Osteoblast (primary cell): ENCODE results near the gene DLGAP1. TPM values are rescaled to one million over a fixed set of nuclear protein-coding genes. Genes with fewer than 3 reads are reported as not detected.

Source experiments
- DNase-seq: peaks from one replicate; pipeline ENCODE4 v3.0.0; 2011; ENCODE audit warnings: low spot score, mixed read lengths; ENCODE audit not compliant: insufficient read length; ENCODE audit errors: missing footprints
- H2AFZ ChIP-seq: 2 replicates; pipeline ENCODE4 v1.6.0; 2011; ENCODE audit warnings: mild to moderate bottlenecking, low read length
- H3K27ac ChIP-seq: 2 replicates; pipeline ENCODE4 v1.5.1; 2011; ENCODE audit warnings: mild to moderate bottlenecking, low read depth, low read length, moderate library complexity
- H3K27me3 ChIP-seq: 2 replicates; pipeline ENCODE4 v1.6.0; 2012; ENCODE audit warnings: mild to moderate bottlenecking, control low read depth, inconsistent platforms, low read length, moderate library complexity; ENCODE audit not compliant: insufficient read depth
- H3K36me3 ChIP-seq: 2 replicates; pipeline ENCODE4 v1.5.1; 2011; ENCODE audit warnings: mild to moderate bottlenecking, low read length, control low read depth, moderate library complexity; ENCODE audit not compliant: insufficient read depth
- H3K4me1 ChIP-seq: 2 replicates; pipeline ENCODE4 v1.5.1; 2011; ENCODE audit warnings: mild to moderate bottlenecking, low read length, control low read depth, moderate library complexity; ENCODE audit not compliant: insufficient read depth
- H3K4me2 ChIP-seq: 2 replicates; pipeline ENCODE4 v1.6.0; 2011; ENCODE audit warnings: mild to moderate bottlenecking, low read length; ENCODE audit not compliant: insufficient read depth
- H3K4me3 ChIP-seq: fragments of 200-600 bp; sonication (generic); 3 replicates; pipeline ENCODE4 v1.5.1; 2012; ENCODE audit warnings: mild to moderate bottlenecking, low read length, inconsistent platforms; ENCODE audit not compliant: insufficient read depth
- H3K79me2 ChIP-seq: 2 replicates; pipeline ENCODE4 v1.6.0; 2012; ENCODE audit warnings: mild to moderate bottlenecking, low read length, control low read depth, inconsistent platforms; ENCODE audit not compliant: insufficient read depth
- H3K9me3 ChIP-seq: 2 replicates; pipeline ENCODE4 v1.5.1; 2011; ENCODE audit warnings: low read depth, low read length, control low read depth
- H4K20me1 ChIP-seq: 2 replicates; pipeline ENCODE4 v1.6.0; 2012; ENCODE audit warnings: mild to moderate bottlenecking, low read length, control low read depth; ENCODE audit not compliant: insufficient read depth
- CTCF ChIP-seq: IDR thresholded peaks from 2 replicates; pipeline ENCODE4 v1.5.1; 2011; ENCODE audit warnings: mild to moderate bottlenecking, low read depth, low read length, moderate library complexity; ENCODE audit errors: extremely low read depth
- total RNA-seq: library from RNA; depleted of rRNA; stranded (reverse); fragments of >200 nt; gene quantifications from 2 replicates; pipeline ENCODE4 v1.2.3, GENCODE V29; 2012

Gene DLGAP1
- total RNA-seq, 1 donor = not detected

GRCh38 chr18:3494569-3494968 is 960.5 kb downstream of the DLGAP1 start:
- Histone ChIP-seq H3K27me3 (peaks cover 3% of the 10 kb centered on the region), H3K36me3 (no peaks in the 10 kb centered on the region), H3K27ac (no peak overlapping the region), H3K9me3 (no peaks in the 10 kb centered on the region), H3K79me2 (no peaks in the 10 kb centered on the region), H3K4me1 (peaks cover 2% of the 10 kb centered on the region), H3K4me2 (no peak overlapping the region), H4K20me1 (no peaks in the 10 kb centered on the region), H2AFZ (no peak overlapping the region), H3K4me3 (no peak overlapping the region)
- no peak for TF ChIP-seq CTCF
- DNase-seq = no peak

GRCh38 chr18:3494245-3494526 is 960.9 kb downstream of the DLGAP1 start:
- H3K4me1 ChIP-seq = no peaks in the 10 kb centered on the region
- no peak for TF ChIP-seq CTCF
- H4K20me1 ChIP-seq = no peaks in the 10 kb centered on the region
- no peak overlapping the region for H3K4me2 ChIP-seq
- no peak overlapping the region for H3K27ac ChIP-seq
- DNase-seq = no peak
- H2AFZ ChIP-seq = no peak overlapping the region
- H3K36me3 ChIP-seq = no peaks in the 10 kb centered on the region
- H3K27me3 ChIP-seq = peaks cover 3% of the 10 kb centered on the region
- H3K9me3 ChIP-seq = no peaks in the 10 kb centered on the region
- no peak overlapping the region for H3K4me3 ChIP-seq
- H3K79me2 ChIP-seq = no peaks in the 10 kb centered on the region

- no peak overlapping the region for H3K27ac ChIP-seq
- peak overlapping the region; percentile 38 for H3K4me2 ChIP-seq
- peaks cover 3% of the 10 kb centered on the region for H3K27me3 ChIP-seq
- no peaks in the 10 kb centered on the region for H3K79me2 ChIP-seq
- H3K4me3 ChIP-seq = peak overlapping the region; percentile 31
- peak overlapping the region; percentile 58 for H2AFZ ChIP-seq
- no peaks in the 10 kb centered on the region for H4K20me1 ChIP-seq
- no peak for TF ChIP-seq CTCF
- no peaks in the 10 kb centered on the region for H3K4me1 ChIP-seq
- H3K9me3 ChIP-seq = no peaks in the 10 kb centered on the region
- no peak for DNase-seq
- no peaks in the 10 kb centered on the region for H3K36me3 ChIP-seq
Measured at GRCh38 chr18:3493501-3494244, 961.4 kb downstream of the DLGAP1 start.

GRCh38 chr18:3492721-3493120 is 962.4 kb downstream of the DLGAP1 start:
- no peak for TF ChIP-seq CTCF
- Histone ChIP-seq H3K4me2 (no peak overlapping the region), H3K27ac (no peak overlapping the region), H3K27me3 (peaks cover 3% of the 10 kb centered on the region), H3K79me2 (no peaks in the 10 kb centered on the region), H3K9me3 (no peaks in the 10 kb centered on the region), H3K4me1 (no peaks in the 10 kb centered on the region), H2AFZ (no peak overlapping the region), H4K20me1 (no peaks in the 10 kb centered on the region), H3K4me3 (no peak overlapping the region), H3K36me3 (no peaks in the 10 kb centered on the region)
- no peak for DNase-seq
